ENCODE data around the gene ABCD3. TPM values are rescaled to one million over a fixed set of nuclear protein-coding genes. Genes with fewer than 3 reads are reported as not detected.
"Not testable (repeated sequence)": the region's sequence is repeated elsewhere in the genome, so short reads cannot be mapped to it uniquely, and the experiment has no call there.

ABCD3 gene
- total RNA-seq, 1 donor from 2014 or later: 61.4 TPM

- H3K27me3 Mint-ChIP-seq (ENCODE audit: low read depth); H3K4me1 Mint-ChIP-seq (ENCODE audit: low read depth); H3K27ac Mint-ChIP-seq; H3K4me3 Mint-ChIP-seq (ENCODE audit: low read depth); DNase-seq (ENCODE audit: low spot score); intact Hi-C loops (cut with micrococcal nuclease): not testable (repeated sequence)
- Mint-ChIP-seq H3K36me3 (ENCODE audit: low read depth) (peaks cover 44% of the 10 kb centered on the region), H3K9me3 (peaks cover 55% of the 10 kb centered on the region)
Measured at GRCh38 chr1:94443067-94443466, 24.9 kb downstream of the ABCD3 start.

GRCh38 chr1:94444819-94445218, 26.6 kb downstream of the ABCD3 start:
- H3K4me3 Mint-ChIP-seq (ENCODE audit: low read depth); DNase-seq (ENCODE audit: low spot score); H3K27me3 Mint-ChIP-seq (ENCODE audit: low read depth); H3K4me1 Mint-ChIP-seq (ENCODE audit: low read depth); H3K27ac Mint-ChIP-seq; intact Hi-C loops (cut with micrococcal nuclease): not testable (repeated sequence)
- peaks cover 73% of the 10 kb centered on the region for H3K9me3 Mint-ChIP-seq
- H3K36me3 Mint-ChIP-seq (ENCODE audit: low read depth): peaks cover 58% of the 10 kb centered on the region

GRCh38 chr1:94445733-94446132, 27.5 kb downstream of the ABCD3 start:
- H3K27ac Mint-ChIP-seq; H3K4me3 Mint-ChIP-seq (ENCODE audit: low read depth); H3K27me3 Mint-ChIP-seq (ENCODE audit: low read depth); intact Hi-C loops (cut with micrococcal nuclease); H3K4me1 Mint-ChIP-seq (ENCODE audit: low read depth); DNase-seq (ENCODE audit: low spot score): not testable (repeated sequence)
- Mint-ChIP-seq H3K36me3 (ENCODE audit: low read depth) (peaks cover 67% of the 10 kb centered on the region), H3K9me3 (peaks cover 78% of the 10 kb centered on the region)

DNA sequence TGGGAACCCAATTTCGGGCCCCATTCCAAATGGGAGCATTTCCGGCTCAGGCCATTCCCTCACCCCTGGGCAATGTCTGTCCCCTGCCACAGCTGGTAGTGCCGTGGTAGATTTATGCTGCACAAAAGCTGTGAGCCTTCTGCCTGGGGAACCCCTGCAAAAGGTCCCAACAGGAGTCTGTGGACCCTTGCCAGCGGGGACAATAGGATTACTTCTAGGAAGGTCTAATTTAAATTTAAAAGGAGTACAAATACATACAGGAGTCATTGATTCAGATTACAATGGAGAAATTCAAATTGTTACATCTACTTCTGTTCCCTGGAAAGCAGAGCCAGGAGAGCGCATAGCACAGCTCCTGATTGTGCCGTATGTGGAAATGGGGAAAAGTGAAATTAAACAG, 28.0 kb downstream of the ABCD3 start:
- H3K27me3 Mint-ChIP-seq (ENCODE audit: low read depth); H3K4me3 Mint-ChIP-seq (ENCODE audit: low read depth); H3K4me1 Mint-ChIP-seq (ENCODE audit: low read depth); H3K27ac Mint-ChIP-seq; intact Hi-C loops (cut with micrococcal nuclease); DNase-seq (ENCODE audit: low spot score): not testable (repeated sequence)
- peaks cover 72% of the 10 kb centered on the region for H3K36me3 Mint-ChIP-seq (ENCODE audit: low read depth)
- H3K9me3 Mint-ChIP-seq: peaks cover 83% of the 10 kb centered on the region

- DNase-seq (ENCODE audit: low spot score); H3K27ac Mint-ChIP-seq; intact Hi-C loops (cut with micrococcal nuclease); H3K4me1 Mint-ChIP-seq (ENCODE audit: low read depth); H3K4me3 Mint-ChIP-seq (ENCODE audit: low read depth); H3K27me3 Mint-ChIP-seq (ENCODE audit: low read depth): not testable (repeated sequence)
- peaks cover 79% of the 10 kb centered on the region for H3K9me3 Mint-ChIP-seq
- peaks cover 76% of the 10 kb centered on the region for H3K36me3 Mint-ChIP-seq (ENCODE audit: low read depth)
Measured at GRCh38 chr1:94448741-94449140, 30.6 kb downstream of the ABCD3 start.

DNA sequence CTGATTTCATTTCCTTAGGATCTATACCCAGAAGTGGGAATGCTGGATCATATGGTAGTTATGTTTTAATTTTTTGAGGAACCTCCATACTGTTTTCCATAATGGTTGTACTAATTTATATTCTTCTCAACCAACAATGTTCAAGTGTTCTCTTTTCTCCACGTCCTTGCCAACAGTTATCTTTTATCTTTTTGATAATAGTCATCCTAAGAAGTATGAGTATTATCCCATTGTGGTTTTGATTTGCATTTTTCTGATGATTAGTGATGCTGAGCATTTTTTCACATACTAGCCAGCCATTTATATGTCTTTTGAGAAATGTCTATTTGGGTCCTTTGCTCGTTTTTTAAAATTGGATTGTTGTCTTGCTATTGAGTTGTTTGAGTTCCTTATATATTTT, 38.5 kb downstream of the ABCD3 start:
- no peak overlapping the region for H3K4me3 Mint-ChIP-seq (ENCODE audit: low read depth)
- no peak overlapping the region for H3K27ac Mint-ChIP-seq
- DNase-seq (ENCODE audit: low spot score): no peak
- H3K9me3 Mint-ChIP-seq: peaks cover 6% of the 10 kb centered on the region
- no peaks in the 10 kb centered on the region for H3K27me3 Mint-ChIP-seq (ENCODE audit: low read depth)
- H3K4me1 Mint-ChIP-seq (ENCODE audit: low read depth): peaks cover 6% of the 10 kb centered on the region
- peaks cover 45% of the 10 kb centered on the region for H3K36me3 Mint-ChIP-seq (ENCODE audit: low read depth)
- intact Hi-C loops (cut with micrococcal nuclease): no loop called here

DNA sequence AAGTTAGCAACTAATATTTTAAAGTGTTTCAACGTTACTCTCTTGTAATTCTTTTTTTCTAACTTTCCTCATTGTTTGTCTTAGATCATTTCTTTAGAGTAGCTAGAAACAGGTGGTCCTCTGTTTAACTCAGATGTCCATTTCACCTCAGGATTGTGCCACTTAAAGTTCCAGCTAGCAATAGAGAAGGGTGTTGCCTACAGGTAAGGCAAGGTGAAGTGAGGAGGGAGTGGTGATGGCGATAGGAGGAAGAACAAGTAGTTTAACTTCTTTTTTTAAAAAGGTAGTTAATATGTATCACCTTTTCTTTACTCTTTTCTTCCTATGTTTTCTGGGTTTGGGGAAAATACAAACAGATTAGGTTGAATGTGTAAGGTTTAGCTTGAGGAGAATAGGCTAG, 44.4 kb downstream of the ABCD3 start:
- peaks cover 7% of the 10 kb centered on the region for H3K4me1 Mint-ChIP-seq (ENCODE audit: low read depth)
- intact Hi-C loops (cut with micrococcal nuclease): loop anchor here (2.0 to 5.0 kb wide), 4 partner anchors 125 to 425 kb away; partner anchors contain the start of gene ARHGAP29
- no peaks in the 10 kb centered on the region for H3K9me3 Mint-ChIP-seq
- H3K36me3 Mint-ChIP-seq (ENCODE audit: low read depth): peaks cover 22% of the 10 kb centered on the region
- no peak overlapping the region for H3K4me3 Mint-ChIP-seq (ENCODE audit: low read depth)
- DNase-seq (ENCODE audit: low spot score): no peak
- H3K27ac Mint-ChIP-seq: no peak overlapping the region
- no peaks in the 10 kb centered on the region for H3K27me3 Mint-ChIP-seq (ENCODE audit: low read depth)

- Mint-ChIP-seq H3K4me3 (ENCODE audit: low read depth) (no peak overlapping the region), H3K36me3 (ENCODE audit: low read depth) (peaks cover 24% of the 10 kb centered on the region), H3K27ac (no peak overlapping the region), H3K27me3 (ENCODE audit: low read depth) (no peaks in the 10 kb centered on the region), H3K4me1 (ENCODE audit: low read depth) (peaks cover 7% of the 10 kb centered on the region), H3K9me3 (no peaks in the 10 kb centered on the region)
- intact Hi-C loops (cut with micrococcal nuclease): loop anchor here (2.0 to 5.0 kb wide), 4 partner anchors 126 to 426 kb away; partner anchors contain the start of gene ARHGAP29
- DNase-seq (ENCODE audit: low spot score): no peak
Measured at GRCh38 chr1:94463056-94463764, 45.0 kb downstream of the ABCD3 start.

GRCh38 chr1:94463765-94464330, 45.7 kb downstream of the ABCD3 start:
- intact Hi-C loops (cut with micrococcal nuclease): loop anchor here (2.0 to 5.0 kb wide), 4 partner anchors 127 to 427 kb away; partner anchors contain the start of gene ARHGAP29
- H3K9me3 Mint-ChIP-seq: no peaks in the 10 kb centered on the region
- H3K4me3 Mint-ChIP-seq (ENCODE audit: low read depth): no peak overlapping the region
- H3K27ac Mint-ChIP-seq: no peak overlapping the region
- peaks cover 24% of the 10 kb centered on the region for H3K36me3 Mint-ChIP-seq (ENCODE audit: low read depth)
- H3K27me3 Mint-ChIP-seq (ENCODE audit: low read depth): no peaks in the 10 kb centered on the region
- peaks cover 7% of the 10 kb centered on the region for H3K4me1 Mint-ChIP-seq (ENCODE audit: low read depth)
- DNase-seq (ENCODE audit: low spot score): no peak

GRCh38 chr1:94468708-94469107, 50.5 kb downstream of the ABCD3 start:
- H3K9me3 Mint-ChIP-seq: no peaks in the 10 kb centered on the region
- DNase-seq (ENCODE audit: low spot score): no peak
- H3K36me3 Mint-ChIP-seq (ENCODE audit: low read depth): peaks cover 28% of the 10 kb centered on the region
- intact Hi-C loops (cut with micrococcal nuclease): no loop called here
- no peaks in the 10 kb centered on the region for H3K27me3 Mint-ChIP-seq (ENCODE audit: low read depth)
- H3K4me3 Mint-ChIP-seq (ENCODE audit: low read depth): no peak overlapping the region
- H3K27ac Mint-ChIP-seq: no peak overlapping the region
- H3K4me1 Mint-ChIP-seq (ENCODE audit: low read depth): peaks cover under 1% of the 10 kb centered on the region

- DNase-seq (ENCODE audit: low spot score): no peak
- Mint-ChIP-seq H3K4me3 (ENCODE audit: low read depth) (no peak overlapping the region), H3K9me3 (no peaks in the 10 kb centered on the region), H3K27me3 (ENCODE audit: low read depth) (no peaks in the 10 kb centered on the region), H3K27ac (no peak overlapping the region), H3K4me1 (ENCODE audit: low read depth) (peaks cover 4% of the 10 kb centered on the region), H3K36me3 (ENCODE audit: low read depth) (peaks cover 28% of the 10 kb centered on the region)
- intact Hi-C loops (cut with micrococcal nuclease): no loop called here
Measured at GRCh38 chr1:94471271-94471670, 53.1 kb downstream of the ABCD3 start.

DNA sequence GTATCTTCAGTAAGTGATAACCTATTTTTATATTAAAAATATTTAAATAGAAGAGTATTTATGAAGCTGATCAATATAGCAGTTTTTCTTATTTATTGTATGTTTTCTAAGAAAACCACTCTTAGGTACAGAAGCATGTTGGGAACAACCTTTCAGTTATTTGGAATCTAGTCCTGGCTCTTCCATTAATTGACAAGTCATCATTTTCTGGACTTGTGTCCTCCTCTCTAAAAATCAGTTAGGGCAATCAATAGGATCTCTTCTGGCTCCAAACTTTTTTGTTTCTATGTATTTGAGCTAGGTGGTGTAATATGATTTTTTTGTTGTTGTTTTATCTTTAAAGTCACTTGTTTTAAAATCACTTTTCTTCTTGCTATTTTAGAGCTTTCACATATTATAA, 57.0 kb downstream of the ABCD3 start:
- intact Hi-C loops (cut with micrococcal nuclease): no loop called here
- no peak for DNase-seq (ENCODE audit: low spot score)
- no peaks in the 10 kb centered on the region for H3K9me3 Mint-ChIP-seq
- H3K4me1 Mint-ChIP-seq (ENCODE audit: low read depth): peaks cover 4% of the 10 kb centered on the region
- no peaks in the 10 kb centered on the region for H3K27me3 Mint-ChIP-seq (ENCODE audit: low read depth)
- H3K36me3 Mint-ChIP-seq (ENCODE audit: low read depth): peaks cover 20% of the 10 kb centered on the region
- no peak overlapping the region for H3K27ac Mint-ChIP-seq
- no peak overlapping the region for H3K4me3 Mint-ChIP-seq (ENCODE audit: low read depth)

- DNase-seq (ENCODE audit: low spot score): no peak
- peaks cover 37% of the 10 kb centered on the region for H3K36me3 Mint-ChIP-seq (ENCODE audit: low read depth)
- no peaks in the 10 kb centered on the region for H3K9me3 Mint-ChIP-seq
- intact Hi-C loops (cut with micrococcal nuclease): no loop called here
- H3K4me3 Mint-ChIP-seq (ENCODE audit: low read depth): no peak overlapping the region
- H3K27ac Mint-ChIP-seq: no peak overlapping the region
- peaks cover 8% of the 10 kb centered on the region for H3K4me1 Mint-ChIP-seq (ENCODE audit: low read depth)
- no peaks in the 10 kb centered on the region for H3K27me3 Mint-ChIP-seq (ENCODE audit: low read depth)
Measured at GRCh38 chr1:94479682-94480081, 61.5 kb downstream of the ABCD3 start.

Measured in activated T-helper 2 cell treated with anti-CD3 and anti-CD28 coated beads, Interferon-gamma antibody, Interleukin-2, Interleukin-4, amounts not matched to agents 10 μg/mL and 5 μg/mL and 100 μg/mL, durations not matched to agents 14 hours and 24 hours and 36 hours (primary cell).